Kidney epithelial cell (primary cell): ENCODE results near the gene HMOX2. TPM values are rescaled to one million over a fixed set of nuclear protein-coding genes. Genes with fewer than 3 reads are reported as not detected.

ENCODE experiments used
- DNase-seq: peaks from one replicate; pipeline ENCODE4 v3.0.0-alpha.2; 2010; ENCODE audit warnings: low read depth
- H3K27me3 ChIP-seq: 2 replicates; pipeline ENCODE4 v1.6.0; 2011; ENCODE audit warnings: low read length; ENCODE audit not compliant: control insufficient read depth, insufficient read depth
- H3K36me3 ChIP-seq: 2 replicates; pipeline ENCODE4 v1.5.1; 2011; ENCODE audit warnings: low read length; ENCODE audit not compliant: control insufficient read depth, insufficient read depth
- H3K4me3 ChIP-seq: 2 replicates; pipeline ENCODE4 v1.5.1; 2011; ENCODE audit warnings: low read depth, mild to moderate bottlenecking, control low read depth, low read length
- CTCF ChIP-seq: IDR thresholded peaks from 2 replicates; pipeline ENCODE4 v1.5.1; 2011; ENCODE audit warnings: mild to moderate bottlenecking, moderate library complexity, low read length, control low read depth, inconsistent platforms; ENCODE audit not compliant: insufficient read depth, poor library complexity, severe bottlenecking
- total RNA-seq: library from RNA; depleted of rRNA; stranded (reverse); fragments of >200 nt; gene quantifications from 2 replicates; pipeline ENCODE4 v1.2.3, GENCODE V29; 2015

The HMOX2 gene
- total RNA-seq, 1 donor from 2014 or later = 64.4 TPM

- peaks cover 2% of the 10 kb centered on the region for H3K36me3 ChIP-seq
- DNase-seq = no peak
Observed at GRCh38 chr16:4450430-4450829, 25.8 kb upstream of the HMOX2 start.

GRCh38 chr16:4450931-4451519 lies 25.2 kb upstream of the HMOX2 start:
- no peaks in the 10 kb centered on the region for H3K27me3 ChIP-seq
- no peak for DNase-seq
- H3K36me3 ChIP-seq = peaks cover 2% of the 10 kb centered on the region
- no peak for TF ChIP-seq CTCF
- no peak overlapping the region for H3K4me3 ChIP-seq

More at GRCh38 chr16:4450430-4450829, 25.8 kb upstream of the HMOX2 start:
- no peak for TF ChIP-seq CTCF
- Histone ChIP-seq H3K4me3 (no peak overlapping the region), H3K27me3 (no peaks in the 10 kb centered on the region)

- H3K27me3 ChIP-seq = no peaks in the 10 kb centered on the region
- DNase-seq = no peak
- TF ChIP-seq CTCF = no peak
- peaks cover 3% of the 10 kb centered on the region for H3K36me3 ChIP-seq
- H3K4me3 ChIP-seq = no peak overlapping the region
Observed at GRCh38 chr16:4452674-4453073, 23.5 kb upstream of the HMOX2 start.

GRCh38 chr16:4454623-4455022 lies 21.6 kb upstream of the HMOX2 start:
- TF ChIP-seq CTCF = no peak
- H3K4me3 ChIP-seq = no peak overlapping the region
- DNase-seq = no peak
- H3K36me3 ChIP-seq = peaks cover 3% of the 10 kb centered on the region
- H3K27me3 ChIP-seq = no peaks in the 10 kb centered on the region

GRCh38 chr16:4455081-4455480 lies 21.1 kb upstream of the HMOX2 start:
- DNase-seq = no peak
- Histone ChIP-seq H3K4me3 (no peak overlapping the region), H3K27me3 (no peaks in the 10 kb centered on the region), H3K36me3 (peaks cover 3% of the 10 kb centered on the region)
- no peak for TF ChIP-seq CTCF

- no peak overlapping the region for H3K4me3 ChIP-seq
- no peak for DNase-seq
- peaks cover 3% of the 10 kb centered on the region for H3K36me3 ChIP-seq
- no peaks in the 10 kb centered on the region for H3K27me3 ChIP-seq
- TF ChIP-seq CTCF = no peak
Observed at GRCh38 chr16:4455951-4456350, 20.2 kb upstream of the HMOX2 start.
